Measurements from ENCODE around the gene CARD6. TPM values are rescaled to one million over a fixed set of nuclear protein-coding genes. Genes with fewer than 3 reads are reported as not detected.

The CARD6 gene
- total and polyA plus RNA-seq, 2 of the 4 experiments (the other 2 are of a cell fraction), result 1.8 to 4.3 TPM

- no peak overlapping the region for H3K4ac ChIP-seq (ENCODE audit: low read depth, low read length)
- H3K9me1 ChIP-seq (ENCODE audit: insufficient read depth, low read length), result no peaks in the 10 kb centered on the region
- peaks cover 4% of the 10 kb centered on the region; the same call in 1 of the 2 replicates for H3K9me3 ChIP-seq (ENCODE audit: control insufficient read depth, insufficient read depth, low read length)
- TF ChIP-seq NFE2L2 (IDR thresholded peaks at IDR 0.05; ENCODE audit: low read depth, low read length) (no peak), CTCF (conservative IDR thresholded peaks at IDR 0.05; ENCODE audit: low read depth, low read length) (no peak), SMC3 (IDR thresholded peaks at IDR 0.05; ENCODE audit: low read depth, low read length) (no peak), MAFK (IDR thresholded peaks at IDR 0.05; ENCODE audit: low read depth, low read length) (no peak)
- no peaks in the 10 kb centered on the region for H3K4me1 ChIP-seq (ENCODE audit: control insufficient read depth, insufficient read depth, low read length)
- H3K27me3 ChIP-seq (ENCODE audit: control insufficient read depth, insufficient read depth, low read length), result no peaks in the 10 kb centered on the region
- no peak overlapping the region for H2BK20ac ChIP-seq (ENCODE audit: low read depth, low read length)
- H2AK5ac ChIP-seq (ENCODE audit: low read depth, low read length), result no peak overlapping the region
- no peak overlapping the region for H3K56ac ChIP-seq (ENCODE audit: extremely low read depth, insufficient read depth, low read length)
- no peak overlapping the region for H2AK9ac ChIP-seq (replicated peaks; ENCODE audit: low read depth, low read length, poor library complexity)
- H4K5ac ChIP-seq (ENCODE audit: low read depth, low read length), result no peak overlapping the region
- no peak overlapping the region for H3K4me2 ChIP-seq (ENCODE audit: low read depth, low read length)
- dilution Hi-C loops (cut with HindIII; ENCODE audit: low sequenced_read_pairs, unreplicated experiment) (no loop called here), intact Hi-C loops (cut with micrococcal nuclease) (loop anchor here (5.0 to 10.0 kb wide), 3 partner anchors 34 to 1299 kb away; partner anchors contain the start of gene CARD6), in situ Hi-C loops (cut with MboI; ENCODE audit: low sequenced_read_pairs) (loop anchor here (10.0 kb wide), 2 partner anchors 931 to 1291 kb away; no protein-coding TSS in a partner anchor)
- H4K91ac ChIP-seq (ENCODE audit: insufficient read depth, low read depth, low read length), result no peak overlapping the region
- no peaks in the 10 kb centered on the region for H4K20me1 ChIP-seq (ENCODE audit: insufficient read depth, low read length)
- no peak overlapping the region for H3K18ac ChIP-seq (ENCODE audit: low read depth, low read length)
- no CpG with 5 or more reads among the region's 3 CpGs for WGBS, 2 experiments (ENCODE audit: extremely low coverage in 2 of 2, insufficient read length in 1 of 2)
- H2AFZ ChIP-seq (replicated peaks; ENCODE audit: low read length, poor library complexity), result no peak overlapping the region
- H3K23ac ChIP-seq (ENCODE audit: low read depth, low read length), result no peak overlapping the region
- no peak overlapping the region for H2BK120ac ChIP-seq (ENCODE audit: low read depth, low read length)
- H4K8ac ChIP-seq (ENCODE audit: low read depth in 2 of 2, low read length in 2 of 2), result no peak overlapping the region
- H3K9ac ChIP-seq (ENCODE audit: low read depth, low read length), result no peak overlapping the region
- no peak overlapping the region for H3K4me3 ChIP-seq (ENCODE audit: insufficient read depth, low read depth, low read length)
- BruUV-seq (replicated peaks), result no TSS peak
- ChIA-PET POLR2A (ENCODE audit: unreplicated experiment) (no interaction called here), CTCF (no interaction called here)
- no peaks in the 10 kb centered on the region for H3K36me3 ChIP-seq (ENCODE audit: control insufficient read depth, insufficient read depth, low read length)
- H2BK5ac ChIP-seq (ENCODE audit: low read depth, low read length, poor library complexity, severe bottlenecking), result no peak overlapping the region
- no peak overlapping the region for H3K14ac ChIP-seq (replicated peaks; ENCODE audit: low read depth, low read length)
- DNase-seq, result no peak
- no peak for ATAC-seq (ENCODE audit: low read depth)
- H2BK15ac ChIP-seq (ENCODE audit: low read depth, low read length), result no peak overlapping the region
- no peaks in the 10 kb centered on the region for H3K79me1 ChIP-seq (ENCODE audit: low read depth in 1 of 2, low read length in 2 of 2)
- H3K27ac ChIP-seq (ENCODE audit: insufficient read depth, low read length), result no peak overlapping the region
Measured at GRCh38 chr5:40875958-40876357, 34.8 kb downstream of the CARD6 start.

Measured in IMR-90 (cell line).